Right lobe of liver (tissue), 6 donors: ENCODE data around the gene KRTAP10-4. TPM values are rescaled to one million over a fixed set of nuclear protein-coding genes. Genes with fewer than 3 reads are reported as not detected.
A peak's percentile ranks its signal among the peaks of the same experiment; 100 is the strongest.

Experiments used
- ATAC-seq, 4 donors: fragments of 200-7000 bp; cut with Tn5 transposase; one replicate each; pipeline ENCODE4 v1.9.1; 2020; ENCODE audit warnings: mild to moderate bottlenecking in 4 of 4, moderate library complexity in 4 of 4
- DNase-seq, 3 donors: peaks; one replicate each; pipeline ENCODE4 v3.0.0-alpha.2; 2020
- H3K27ac ChIP-seq, 3 donors: fragments of 200-600 bp; one replicate each; pipeline ENCODE4 v1.8.0; 2022
- H3K27me3 ChIP-seq, 2 donors: fragments of 200-600 bp; one replicate each; pipeline ENCODE4 v1.8.0; 2022
- H3K36me3 ChIP-seq, 4 donors: fragments of 200-600 bp; sonication (generic) in 1 of 4; one replicate each; pipeline versions ENCODE4 v1.5.1 to v1.8.0; 2017 to 2022; ENCODE audit warnings: control low read depth in 1 of 4
- H3K4me1 ChIP-seq, 4 donors: fragments of 200-600 bp; sonication (generic) in 1 of 4; one replicate each; pipeline versions ENCODE4 v1.5.1 to v1.8.0; 2017 to 2022; ENCODE audit warnings: control low read depth in 1 of 4
- H3K4me3 ChIP-seq, 3 donors: fragments of 200-600 bp; one replicate each; pipeline ENCODE4 v1.8.0; 2022
- H3K9me3 ChIP-seq, 4 donors: fragments of 200-600 bp; sonication (generic) in 1 of 4; one replicate each; pipeline versions ENCODE4 v1.5.1 to v1.8.0; 2017 to 2022; ENCODE audit warnings: control low read depth in 1 of 4
- POLR2A ChIP-seq: fragments of 450-650 bp; IDR thresholded peaks from one replicate; pipeline ENCODE4 v1.6.1; 2017; ENCODE audit warnings: antibody characterized with exemption, mild to moderate bottlenecking
- WGBS: methylation state at CpG from one replicate; pipeline ENCODE4 v1.1.6; 2018; ENCODE audit warnings: low coverage, low lambda C conversion rate; ENCODE audit not compliant: insufficient coverage; ENCODE audit errors: missing lambda C conversion rate; 5-methylcytosine and 5-hydroxymethylcytosine counted together
- intact Hi-C, 2 donors: fragments of 100-400 bp; cut with DNase I; formaldehyde crosslinking; loops; one replicate each; pipeline versions ENCODE4 v1.11.2 to v1.14.1; 2022
- total RNA-seq, 6 experiments: library from RNA; depleted of rRNA in 2 of 6; stranded (reverse); fragments of >200 nt in 2 of 6; fragmentation: NEBNext Ultra II Directional in 3 of 6; extraction: Animal tissue kit (Norgen Biotek cat#: 25700) in 3 of 6; gene quantifications; one replicate each; pipeline versions ENCODE4 v1.1.0 to v1.2.4, GENCODE V29; 2016 to 2023
- TF ChIP-seq, protein P1 (sequence below), 4 donors: fragments of 200-600 bp in 3 of 4; fragments of 450-650 bp in 1 of 4; IDR thresholded peaks; one replicate each; pipeline versions ENCODE4 v1.5.1 to v1.8.0; 2016 to 2022; ENCODE audit warnings: antibody characterized with exemption in 4 of 4, mild to moderate bottlenecking in 2 of 4
- donor health status: DM: no; HTN: yes; CAD: no.
- donor health status: DM: no; HTN: no; CAD: no.
- donor health status: DM: no; HTN: no; CAD: no.
- donor health status: DM: no; HTN: yes; CAD: no.
- donor health status: DM: no; HTN: yes; CAD: no.

The KRTAP10-4 gene
- total RNA-seq, 6 experiments from 2014 or later = not detected

DNA sequence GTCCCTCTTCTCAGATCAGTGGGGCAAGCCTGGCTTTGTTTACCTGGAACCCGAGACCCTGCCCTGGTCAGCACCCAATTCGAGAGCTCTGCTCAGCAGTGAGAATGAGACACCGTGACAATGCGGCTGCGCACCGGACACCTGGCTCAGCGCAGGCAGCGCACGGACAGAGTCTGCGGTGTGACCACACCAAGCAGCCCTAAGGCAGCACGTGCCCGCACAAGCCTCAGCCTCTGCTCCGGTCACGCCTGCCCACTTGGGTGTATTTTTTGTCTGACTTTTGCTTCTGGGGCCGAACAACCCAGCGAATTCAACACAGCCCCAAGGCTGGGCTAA lies 43.0 kb downstream of the KRTAP10-4 start:
- H3K27ac ChIP-seq = no peak overlapping the region

DNA sequence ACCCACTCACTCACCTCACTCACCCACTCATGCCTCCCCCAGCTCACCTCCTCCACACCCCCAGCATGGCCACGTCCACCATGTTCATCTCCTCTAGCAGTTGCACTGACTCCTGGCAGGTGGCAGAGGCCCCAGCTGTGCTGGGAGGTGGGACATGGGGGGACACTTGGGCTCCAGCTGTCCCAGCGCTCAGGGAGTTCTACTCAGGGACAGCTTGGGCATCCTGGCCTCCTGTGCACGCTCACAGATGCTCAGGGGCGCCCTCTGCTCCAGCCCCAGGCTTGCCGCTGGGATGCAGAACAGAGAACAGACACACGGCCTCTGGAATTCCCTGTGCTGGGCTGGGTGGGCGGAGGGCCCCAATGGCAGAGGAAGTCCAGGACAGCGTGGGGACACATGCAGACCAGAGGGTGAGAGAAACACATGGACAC lies 43.6 kb downstream of the KRTAP10-4 start:
- no peaks in the 10 kb centered on the region for H3K4me1 ChIP-seq
- no peak for ATAC-seq
- H3K36me3 ChIP-seq = no peaks in the 10 kb centered on the region
- H3K9me3 ChIP-seq = no peaks in the 10 kb centered on the region
- H3K27ac ChIP-seq = no peak overlapping the region
- no peak for DNase-seq
- no peak for TF ChIP-seq POLR2A
- TF ChIP-seq, protein P1, sequence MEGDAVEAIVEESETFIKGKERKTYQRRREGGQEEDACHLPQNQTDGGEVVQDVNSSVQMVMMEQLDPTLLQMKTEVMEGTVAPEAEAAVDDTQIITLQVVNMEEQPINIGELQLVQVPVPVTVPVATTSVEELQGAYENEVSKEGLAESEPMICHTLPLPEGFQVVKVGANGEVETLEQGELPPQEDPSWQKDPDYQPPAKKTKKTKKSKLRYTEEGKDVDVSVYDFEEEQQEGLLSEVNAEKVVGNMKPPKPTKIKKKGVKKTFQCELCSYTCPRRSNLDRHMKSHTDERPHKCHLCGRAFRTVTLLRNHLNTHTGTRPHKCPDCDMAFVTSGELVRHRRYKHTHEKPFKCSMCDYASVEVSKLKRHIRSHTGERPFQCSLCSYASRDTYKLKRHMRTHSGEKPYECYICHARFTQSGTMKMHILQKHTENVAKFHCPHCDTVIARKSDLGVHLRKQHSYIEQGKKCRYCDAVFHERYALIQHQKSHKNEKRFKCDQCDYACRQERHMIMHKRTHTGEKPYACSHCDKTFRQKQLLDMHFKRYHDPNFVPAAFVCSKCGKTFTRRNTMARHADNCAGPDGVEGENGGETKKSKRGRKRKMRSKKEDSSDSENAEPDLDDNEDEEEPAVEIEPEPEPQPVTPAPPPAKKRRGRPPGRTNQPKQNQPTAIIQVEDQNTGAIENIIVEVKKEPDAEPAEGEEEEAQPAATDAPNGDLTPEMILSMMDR (IDR thresholded peaks at IDR 0.05) = no peak
- WGBS = 69% methylated on average over 4 of the region's 8 CpGs
- H3K4me3 ChIP-seq = no peak overlapping the region
- intact Hi-C loops = no loop called here
- no peaks in the 10 kb centered on the region for H3K27me3 ChIP-seq

More for the DNA sequence above, 43.0 kb downstream of the KRTAP10-4 start:
- Histone ChIP-seq H3K4me1 (no peaks in the 10 kb centered on the region), H3K9me3 (no peaks in the 10 kb centered on the region), H3K27me3 (no peaks in the 10 kb centered on the region), H3K4me3 (no peak overlapping the region), H3K36me3 (no peaks in the 10 kb centered on the region)
- ATAC-seq (no peak), DNase-seq (no peak)
- WGBS = 80% methylated on average over 1 of the region's 16 CpGs
- TF ChIP-seq, protein P1 (IDR thresholded peaks at IDR 0.05) = no peak
- TF ChIP-seq POLR2A = no peak
- intact Hi-C loops = no loop called here

DNA sequence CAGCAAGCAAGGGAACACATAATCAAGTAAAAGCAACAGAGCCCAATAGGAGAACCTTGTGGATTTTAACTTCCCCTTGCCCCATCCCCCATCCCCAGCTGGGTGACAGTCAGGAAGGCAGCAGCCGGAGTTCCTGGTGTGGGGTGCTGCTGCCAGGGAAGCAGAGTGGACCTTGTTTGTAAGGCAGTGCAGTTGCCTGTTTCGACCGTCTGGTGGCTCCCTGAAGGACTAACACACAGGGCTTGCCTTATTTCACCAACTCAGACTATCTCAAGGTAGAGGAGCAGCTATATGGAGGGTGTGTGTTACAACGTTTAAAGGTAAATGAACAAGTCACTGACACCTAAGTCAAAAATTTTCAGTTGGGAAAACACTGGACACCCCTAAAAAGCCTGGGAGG lies 45.0 kb downstream of the KRTAP10-4 start:
- ATAC-seq = peak; percentile 56 to 80 (median 74)
- no peaks in the 10 kb centered on the region for H3K4me1 ChIP-seq
- 10% methylated on average over 2 of the region's 4 CpGs for WGBS
- no peaks in the 10 kb centered on the region for H3K9me3 ChIP-seq
- no peaks in the 10 kb centered on the region for H3K36me3 ChIP-seq
- H3K27ac ChIP-seq = no peak overlapping the region
- intact Hi-C loops = no loop called here
- no peak overlapping the region for H3K4me3 ChIP-seq
- peak in 1 of 3 donors; percentile 57 for DNase-seq
- H3K27me3 ChIP-seq = no peaks in the 10 kb centered on the region
- TF ChIP-seq, protein P1 (IDR thresholded peaks at IDR 0.05) = peak; percentile 7 to 36 (median 30)
- TF ChIP-seq POLR2A = no peak

DNA sequence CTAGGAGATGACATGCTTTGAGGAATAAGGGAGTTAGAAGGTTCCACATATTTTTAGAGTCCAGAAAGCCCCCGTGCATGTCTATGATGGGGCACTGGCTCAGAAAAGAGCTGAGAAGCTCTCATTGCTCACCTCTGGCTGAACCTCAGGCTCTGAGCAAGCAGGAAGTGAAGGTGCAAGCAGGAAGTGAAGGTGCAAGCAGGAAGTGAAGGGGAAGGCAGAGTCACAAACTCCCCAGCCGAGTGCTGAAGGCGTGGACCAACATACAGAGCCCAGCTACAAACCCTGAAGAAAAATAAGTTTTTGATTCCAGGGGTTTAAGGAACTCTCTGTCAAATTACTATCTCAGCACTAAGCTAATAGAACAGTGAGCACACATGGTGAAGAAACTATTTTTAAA lies 45.4 kb downstream of the KRTAP10-4 start:
- no peaks in the 10 kb centered on the region for H3K36me3 ChIP-seq
- DNase-seq (peak in 1 of 3 donors; percentile 44), ATAC-seq (peak; percentile 26 to 58 (median 38))
- no peak for TF ChIP-seq POLR2A
- TF ChIP-seq, protein P1 (IDR thresholded peaks at IDR 0.05) = no peak
- H3K4me3 ChIP-seq = no peak overlapping the region
- no peaks in the 10 kb centered on the region for H3K4me1 ChIP-seq
- no peaks in the 10 kb centered on the region for H3K27me3 ChIP-seq
- intact Hi-C loops = no loop called here
- no peak overlapping the region for H3K27ac ChIP-seq
- 59% methylated on average over 3 of the region's 3 CpGs for WGBS
- H3K9me3 ChIP-seq = no peaks in the 10 kb centered on the region

DNA sequence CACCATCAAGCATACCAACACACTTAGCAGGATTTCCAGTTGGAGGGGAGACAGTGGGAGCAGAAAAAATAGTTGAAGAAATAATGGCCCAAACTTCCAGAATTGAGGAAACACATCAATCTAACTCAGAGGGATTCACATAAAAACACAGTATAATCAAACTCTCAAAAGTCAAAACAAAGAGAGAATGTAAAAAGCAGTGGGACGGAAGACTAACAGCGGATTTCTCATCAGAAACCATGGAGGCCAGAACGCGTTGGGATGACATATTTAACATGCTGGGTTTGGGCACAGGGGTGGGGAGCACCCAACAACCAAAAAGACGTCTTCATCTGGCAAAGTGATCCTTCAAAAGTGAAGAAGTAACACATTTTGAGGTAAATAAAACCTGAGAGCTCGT lies 46.4 kb downstream of the KRTAP10-4 start:
- ATAC-seq (no peak), DNase-seq (no peak)
- no peaks in the 10 kb centered on the region for H3K9me3 ChIP-seq
- H3K4me3 ChIP-seq = no peak overlapping the region
- intact Hi-C loops = no loop called here
- H3K27ac ChIP-seq = no peak overlapping the region
- 78% methylated on average over 6 of the region's 6 CpGs for WGBS
- no peaks in the 10 kb centered on the region for H3K4me1 ChIP-seq
- no peaks in the 10 kb centered on the region for H3K36me3 ChIP-seq
- TF ChIP-seq, protein P1 (IDR thresholded peaks at IDR 0.05) = no peak
- no peak for TF ChIP-seq POLR2A
- no peaks in the 10 kb centered on the region for H3K27me3 ChIP-seq
